Sigmoid colon (tissue), 7 donors: ENCODE data around the gene C1QTNF5. TPM values are rescaled to one million over a fixed set of nuclear protein-coding genes. Genes with fewer than 3 reads are reported as not detected.

Experiments used
- DNase-seq: peaks from one replicate; pipeline ENCODE4 v3.0.0-alpha.2; 2019
- H3K27ac ChIP-seq, 4 donors: fragments of 200-600 bp; sonication (generic); one replicate each; pipeline ENCODE4 v1.5.1; 2016 to 2019; ENCODE audit warnings: mild to moderate bottlenecking in 1 of 4
- H3K27me3 ChIP-seq, 3 donors: fragments of 200-600 bp; sonication (generic); one replicate each; pipeline ENCODE4 v1.5.1; 2019; ENCODE audit warnings: mild to moderate bottlenecking in 1 of 3
- H3K36me3 ChIP-seq, 4 donors: fragments of 200-600 bp; sonication (generic); one replicate each; pipeline ENCODE4 v1.5.1; 2016 to 2019
- H3K4me1 ChIP-seq, 4 donors: fragments of 200-600 bp; sonication (generic); one replicate each; pipeline ENCODE4 v1.5.1; 2017 to 2019
- H3K4me3 ChIP-seq, 4 donors: fragments of 200-600 bp; sonication (generic); one replicate each; pipeline ENCODE4 v1.5.1; 2017 to 2019; ENCODE audit warnings: mild to moderate bottlenecking in 2 of 4, moderate library complexity in 1 of 4
- H3K9me3 ChIP-seq, 4 donors: fragments of 200-600 bp in 3 of 4; sonication (generic) in 3 of 4; one replicate each; pipeline versions ENCODE4 v1.5.1 to v1.6.1; 2013 to 2019
- CTCF ChIP-seq, 4 experiments: fragments of 450-650 bp in 3 of 4; fragments of 200-600 bp in 1 of 4; IDR thresholded peaks; one replicate each; pipeline ENCODE4 v1.5.1; 2016 to 2019; ENCODE audit warnings: antibody characterized with exemption in 4 of 4, mild to moderate bottlenecking in 3 of 4, moderate library complexity in 2 of 4
- EP300 ChIP-seq, 4 donors: sonication (generic); formaldehyde crosslinking; IDR thresholded peaks; one replicate each; pipeline ENCODE4 v1.6.1; 2017; ENCODE audit warnings: antibody characterized with exemption in 4 of 4
- POLR2A ChIP-seq, 2 donors: fragments of 450-650 bp; IDR thresholded peaks; one replicate each; pipeline ENCODE4 v1.6.1; 2016; ENCODE audit warnings: antibody characterized with exemption in 2 of 2, mild to moderate bottlenecking in 2 of 2, moderate library complexity in 2 of 2
- POLR2AphosphoS5 ChIP-seq, 4 donors: sonication (generic); formaldehyde crosslinking; IDR thresholded peaks; one replicate each; pipeline ENCODE4 v1.6.1; 2017; ENCODE audit warnings: antibody characterized with exemption in 4 of 4
- WGBS, 2 donors: extraction: QIAGEN DNeasy Blood & Tissue Kit; methylation state at CpG; one replicate each; pipeline ENCODE4 v1.1.7; 2013; 5-methylcytosine and 5-hydroxymethylcytosine counted together
- intact Hi-C: fragments of 100-400 bp; cut with DNase I; formaldehyde crosslinking; loops from one replicate; pipeline ENCODE4 v1.15.1; 2023
- polyA plus RNA-seq, 3 donors: library from polyadenylated mRNA; stranded (reverse); fragments of 200-250 nt; gene quantifications; one replicate each; pipeline ENCODE4 v1.2.3, GENCODE V29; 2013
- total RNA-seq, 4 donors: library from RNA; depleted of rRNA; stranded (reverse); fragments of >200 nt; gene quantifications; one replicate each; pipeline ENCODE4 v1.1.0, GENCODE V29; 2016
- donor health status: healthy with polysubstance abuse.
- donor health status: Bipolar disorder and iron deficiency.
- donor health status: healthy.

C1QTNF5 gene
- total and polyA plus RNA-seq, 7 donors: 4.9 to 35.2 (median 23.2) TPM

GRCh38 chr11:119309953-119310681 is 30.6 kb downstream of the C1QTNF5 start:
- H3K36me3 ChIP-seq: peaks cover 33 to 78% (median 55%) of the 10 kb centered on the region in 4 donors
- H3K27ac ChIP-seq: peak overlapping the region; percentile 17 to 99 (median 72)
- TF ChIP-seq POLR2A (IDR thresholded peaks at IDR 0.05) (no peak), EP300 (IDR thresholded peaks at IDR 0.05) (no peak), POLR2AphosphoS5 (IDR thresholded peaks at IDR 0.05) (no peak), CTCF (IDR thresholded peaks at IDR 0.05) (no peak)
- H3K27me3 ChIP-seq: no peaks in the 10 kb centered on the region
- 82 to 86% methylated on average over 17 of the region's 17 CpGs for WGBS, 2 donors
- peaks cover 0 to 41% (median 21%) of the 10 kb centered on the region in 4 donors for H3K4me1 ChIP-seq
- no peak overlapping the region for H3K4me3 ChIP-seq
- intact Hi-C loops: no loop called here
- DNase-seq: no peak
- H3K9me3 ChIP-seq: no peaks in the 10 kb centered on the region

- TF ChIP-seq POLR2A (IDR thresholded peaks at IDR 0.05) (no peak), POLR2AphosphoS5 (IDR thresholded peaks at IDR 0.05) (no peak), EP300 (IDR thresholded peaks at IDR 0.05) (no peak)
- Histone ChIP-seq H3K36me3 (peaks cover 33 to 76% (median 51%) of the 10 kb centered on the region in 4 donors), H3K4me3 (no peak overlapping the region), H3K27ac (peak overlapping the region; percentile 25 to 99 (median 72)), H3K4me1 (peaks cover 0 to 34% (median 14%) of the 10 kb centered on the region in 4 donors), H3K9me3 (no peaks in the 10 kb centered on the region), H3K27me3 (no peaks in the 10 kb centered on the region)
- intact Hi-C loops: no loop called here
- DNase-seq: no peak
- WGBS, 2 donors: 81 to 87% methylated on average over 11 of the region's 11 CpGs
These were observed 31.3 kb downstream of the C1QTNF5 start for GRCh38 chr11:119309411-119309810.

GRCh38 chr11:119307974-119308373 is 32.7 kb downstream of the C1QTNF5 start:
- Histone ChIP-seq H3K4me1 (peaks cover 0 to 28% (median 12%) of the 10 kb centered on the region in 4 donors), H3K27ac (peak overlapping the region; percentile 50 to 99 (median 78)), H3K4me3 (no peak overlapping the region), H3K27me3 (no peaks in the 10 kb centered on the region), H3K9me3 (no peaks in the 10 kb centered on the region), H3K36me3 (peaks cover 36 to 71% (median 49%) of the 10 kb centered on the region in 4 donors)
- intact Hi-C loops: no loop called here
- no peak for DNase-seq
- TF ChIP-seq CTCF (IDR thresholded peaks at IDR 0.05): no peak
- TF ChIP-seq EP300 (IDR thresholded peaks at IDR 0.05): no peak
- TF ChIP-seq POLR2AphosphoS5 (IDR thresholded peaks at IDR 0.05): peak in 2 of 4 donors; percentile 11 to 27
- 89 to 92% methylated on average over 5 of the region's 5 CpGs for WGBS, 2 donors

- no peak for DNase-seq
- H3K9me3 ChIP-seq: no peaks in the 10 kb centered on the region
- peaks cover 28 to 70% (median 42%) of the 10 kb centered on the region in 4 donors for H3K36me3 ChIP-seq
- intact Hi-C loops: no loop called here
- TF ChIP-seq POLR2A (IDR thresholded peaks at IDR 0.05): no peak
- no peak for TF ChIP-seq EP300 (IDR thresholded peaks at IDR 0.05)
- TF ChIP-seq POLR2AphosphoS5 (IDR thresholded peaks at IDR 0.05): peak in 1 of 4 donors; percentile 3
- peak in 1 of 4 experiments; percentile 26 for TF ChIP-seq CTCF (IDR thresholded peaks at IDR 0.05)
- WGBS, 2 donors: 52 to 95% methylated on average over 1 of the region's 1 CpG
- no peaks in the 10 kb centered on the region for H3K27me3 ChIP-seq
- H3K4me1 ChIP-seq: peaks cover 0 to 23% (median 12%) of the 10 kb centered on the region in 4 donors
- peak overlapping the region; percentile 50 to 99 (median 78) for H3K27ac ChIP-seq
- H3K4me3 ChIP-seq: no peak overlapping the region
These were observed 33.5 kb downstream of the C1QTNF5 start for GRCh38 chr11:119307219-119307618.

- no peaks in the 10 kb centered on the region for H3K9me3 ChIP-seq
- intact Hi-C loops: no loop called here
- H3K27ac ChIP-seq: peak overlapping the region; percentile 50 to 99 (median 78)
- no peak overlapping the region for H3K4me3 ChIP-seq
- TF ChIP-seq CTCF (IDR thresholded peaks at IDR 0.05): no peak
- TF ChIP-seq POLR2A (IDR thresholded peaks at IDR 0.05): no peak
- TF ChIP-seq POLR2AphosphoS5 (IDR thresholded peaks at IDR 0.05): peak; percentile 11 to 52 (median 43)
- TF ChIP-seq EP300 (IDR thresholded peaks at IDR 0.05): peak in 1 of 4 donors; percentile 55
- peaks cover 21 to 70% (median 37%) of the 10 kb centered on the region in 4 donors for H3K36me3 ChIP-seq
- no peak for DNase-seq
- peaks cover 0 to 23% (median 12%) of the 10 kb centered on the region in 4 donors for H3K4me1 ChIP-seq
- 68 to 88% methylated on average over 5 of the region's 5 CpGs for WGBS, 2 donors
- no peaks in the 10 kb centered on the region for H3K27me3 ChIP-seq
These were observed 34.3 kb downstream of the C1QTNF5 start for GRCh38 chr11:119306373-119306890.
